HepG2 (cell line): ENCODE data around the gene KRTAP23-1. TPM values are rescaled to one million over a fixed set of nuclear protein-coding genes. Genes with fewer than 3 reads are reported as not detected.

Source experiments
- ATAC-seq: fragments of 200-7000 bp; cut with Tn5 transposase; 3 replicates; pipeline ENCODE4 v1.9.1; 2020; ENCODE audit warnings: mild to moderate bottlenecking, moderate library complexity
- BruUV-seq: library from RNA; stranded (reverse); fragments of 400-500 nt; replicated peaks from 2 replicates; lab custom pipeline; 2021; lab: Mats Ljungman, UMichigan
- CTCF ChIA-PET: fragments of 300-600 bp; formaldehyde crosslinking; extraction: SDS; loops from one replicate; lab custom pipeline; 2021; ENCODE audit warnings: low total read pairs, inconsistent platforms, low intra/inter-chr PET ratio; lab: Yijun Ruan, JAX
- POLR2A ChIA-PET: fragments of 350-600 bp; sonication (Branson Sonifier 250); formaldehyde crosslinking; loops from one replicate; lab custom pipeline; 2020; ENCODE audit warnings: antibody characterized with exemption, inconsistent platforms; lab: Yijun Ruan, JAX
- DNase-seq: peaks from one replicate; pipeline ENCODE4 v3.0.0-alpha.2; 2015; ENCODE audit warnings: low spot score
- FAIRE-seq: peaks from 3 replicates; lab custom pipeline; 2011; peaks lifted over from hg19 to GRCh38; lab: Jason Lieb, UNC
- H2AFZ ChIP-seq: one replicate; pipeline ENCODE4 v1.6.1; 2011; ENCODE audit warnings: low read length, inconsistent platforms
- H3K27ac ChIP-seq: fragments of 300-600 bp; 3 replicates; pipeline ENCODE4 v1.8.0; 2011; ENCODE audit warnings: mixed run types, mild to moderate bottlenecking, mixed read lengths, low read length, inconsistent platforms; ENCODE audit not compliant: insufficient read depth; ENCODE audit errors: extremely low read length
- H3K27me3 ChIP-seq, 2 experiments: fragments of 200-600 bp in 1 of 2; 2 replicates in 1 of 2; 3 replicates in 1 of 2; pipeline versions ENCODE4 v1.6.0 to v1.8.0; 2011; ENCODE audit warnings: low read length in 2 of 2, mild to moderate bottlenecking in 2 of 2, moderate library complexity in 2 of 2, inconsistent platforms in 1 of 2; ENCODE audit not compliant: insufficient read depth in 2 of 2, control insufficient read depth in 1 of 2
- H3K36me3 ChIP-seq, 2 experiments: fragments of 200-600 bp in 1 of 2; replicated peaks in 1 of 2; 2 replicates in 1 of 2; 3 replicates in 1 of 2; pipeline versions ENCODE4 v1.5.1 to v1.8.0; 2011; ENCODE audit warnings: low read length in 2 of 2, inconsistent platforms in 1 of 2; ENCODE audit not compliant: insufficient read depth in 2 of 2, control insufficient read depth in 1 of 2
- H3K4me1 ChIP-seq: 2 replicates; pipeline ENCODE4 v1.5.1; 2012; ENCODE audit warnings: low read length, inconsistent platforms; ENCODE audit not compliant: insufficient read depth
- H3K4me2 ChIP-seq: 2 replicates; pipeline ENCODE4 v1.6.0; 2011; ENCODE audit warnings: low read depth, low read length, inconsistent platforms
- H3K4me3 ChIP-seq, 3 experiments: fragments of 200-600 bp in 1 of 3; sonication (generic), shearing (Covaris generic) in 1 of 3; replicated peaks in 1 of 3; 2 replicates each; pipeline ENCODE4 v1.5.1; 2011 to 2016; ENCODE audit warnings: low read length in 3 of 3, inconsistent platforms in 2 of 3, low read depth in 2 of 3, mild to moderate bottlenecking in 2 of 3, control low read depth in 1 of 3, mixed read lengths in 1 of 3; ENCODE audit not compliant: insufficient read depth in 1 of 3
- H3K79me2 ChIP-seq: one replicate; pipeline ENCODE4 v1.6.1; 2011; ENCODE audit warnings: low read length, inconsistent platforms; ENCODE audit not compliant: insufficient read depth
- H3K9ac ChIP-seq: 2 replicates; pipeline ENCODE4 v1.6.0; 2011; ENCODE audit warnings: mild to moderate bottlenecking, low read depth, low read length, inconsistent platforms; ENCODE audit not compliant: insufficient read depth
- H3K9me3 ChIP-seq: 2 replicates; pipeline ENCODE4 v1.5.1; 2012; ENCODE audit warnings: mild to moderate bottlenecking, low read length
- H4K20me1 ChIP-seq: 2 replicates; pipeline ENCODE4 v1.6.0; 2011; ENCODE audit warnings: inconsistent platforms, mild to moderate bottlenecking, low read length, moderate library complexity; ENCODE audit not compliant: insufficient read depth
- CREB1 ChIP-seq, 2 experiments: fragments of 450-650 bp in 1 of 2; IDR thresholded peaks; 2 replicates each; pipeline ENCODE4 v1.6.1; 2016 to 2017; ENCODE audit warnings: control low read depth in 1 of 2, mild to moderate bottlenecking in 1 of 2, missing compliant biosample characterization in 1 of 2, missing genetic modification characterization in 1 of 2
- CSRNP1 ChIP-seq: sonication (generic); formaldehyde crosslinking; IDR thresholded peaks from 2 replicates; pipeline ENCODE4 v1.8.1; 2023; ENCODE audit warnings: mild to moderate bottlenecking, missing genetic modification reagents
- ELF1 ChIP-seq: sonication (generic); formaldehyde crosslinking; IDR thresholded peaks from 2 replicates; pipeline ENCODE4 v1.4.0; 2020; ENCODE audit warnings: missing genetic modification reagents
- MEF2D ChIP-seq: sonication (generic); formaldehyde crosslinking; IDR thresholded peaks from 2 replicates; pipeline ENCODE4 v1.5.1; 2020; ENCODE audit warnings: mild to moderate bottlenecking, missing genetic modification reagents
- SRSF9 ChIP-seq: fragments of 200-400 bp; formaldehyde crosslinking; IDR thresholded peaks from 2 replicates; pipeline ENCODE4 v1.6.1; 2018; ENCODE audit warnings: borderline replicate concordance, mild to moderate bottlenecking, low read depth, low read length; ENCODE audit not compliant: insufficient read depth, poor library complexity, severe bottlenecking
- TAF15 ChIP-seq: fragments of 200-400 bp; formaldehyde crosslinking; IDR thresholded peaks from one replicate; pipeline ENCODE4 v1.6.1; 2018; ENCODE audit warnings: mild to moderate bottlenecking, low read depth, low read length; ENCODE audit not compliant: poor library complexity, severe bottlenecking
- ZFP37 ChIP-seq: sonication (generic); formaldehyde crosslinking; IDR thresholded peaks from 2 replicates; pipeline ENCODE4 v1.4.0; 2020; ENCODE audit warnings: missing genetic modification reagents, borderline replicate concordance
- ZFYVE20 ChIP-seq: sonication (generic); formaldehyde crosslinking; IDR thresholded peaks from 2 replicates; pipeline ENCODE4 v1.8.0; 2023; ENCODE audit warnings: low read depth, mild to moderate bottlenecking, moderate library complexity, missing genetic modification reagents, borderline replicate concordance
- ZNF280D ChIP-seq: sonication (generic); formaldehyde crosslinking; IDR thresholded peaks from 2 replicates; pipeline ENCODE4 v1.5.1; 2020; ENCODE audit warnings: mild to moderate bottlenecking, missing genetic modification reagents
- ZNF33B ChIP-seq: sonication (generic); formaldehyde crosslinking; IDR thresholded peaks from 2 replicates; pipeline ENCODE4 v1.5.1; 2020; ENCODE audit warnings: mild to moderate bottlenecking, missing genetic modification reagents
- ZNF446 ChIP-seq: sonication (generic); formaldehyde crosslinking; IDR thresholded peaks from 2 replicates; pipeline ENCODE4 v1.5.0; 2020; ENCODE audit warnings: mild to moderate bottlenecking, missing genetic modification reagents
- WGBS: methylation state at CpG from one replicate; pipeline ENCODE4 v1.1.6; 2017; ENCODE audit warnings: low lambda C conversion rate; 5-methylcytosine and 5-hydroxymethylcytosine counted together
- in situ Hi-C: cut with HindIII; loops from 2 replicates; pipeline ENCODE4 v1.10.0; 2017; ENCODE audit warnings: low pct_unique_long_range_greater_than_20kb; ENCODE audit not compliant: extremely low pct_ligation_motif_present
- intact Hi-C: fragments of 100-400 bp; cut with micrococcal nuclease; formaldehyde crosslinking; loops from one replicate; pipeline ENCODE4 v1.10.0; 2022; ENCODE audit not compliant: unreplicated experiment
- polyA plus RNA-seq, 8 experiments: library from polyadenylated mRNA; depleted of rRNA in 3 of 8; stranded (reverse) in 7 of 8; unstranded in 1 of 8; fragments of >200 nt; fragmentation: Illumina TruSeq in 4 of 8; extraction: Trizol in 4 of 8; gene quantifications; 2 replicates each; pipeline versions ENCODE4 v1.2.1 to v1.2.3, GENCODE V29; 2011 to 2016; ENCODE audit warnings: low read depth in 4 of 8, missing spikeins in 1 of 8, mixed read lengths in 1 of 8; ENCODE audit not compliant: insufficient read depth in 1 of 8
- total RNA-seq, 5 experiments: library from RNA; depleted of rRNA; stranded (reverse); fragments of >200 nt; fragmentation: Illumina TruSeq; extraction: Trizol; gene quantifications; 2 replicates each; pipeline ENCODE4 v1.2.3, GENCODE V29; 2016; ENCODE audit warnings: low read depth in 1 of 5
- TF ChIP-seq, protein P1 (sequence below): sonication (generic); formaldehyde crosslinking; conservative IDR thresholded peaks from 2 replicates; pipeline ENCODE4 v1.8.0; 2022; ENCODE audit warnings: missing genetic modification reagents

The KRTAP23-1 gene
- total and polyA plus RNA-seq, 2 of the 13 experiments (the other 11 are each of a cell fraction or from before 2014, with no cell fraction given): not detected

DNA sequence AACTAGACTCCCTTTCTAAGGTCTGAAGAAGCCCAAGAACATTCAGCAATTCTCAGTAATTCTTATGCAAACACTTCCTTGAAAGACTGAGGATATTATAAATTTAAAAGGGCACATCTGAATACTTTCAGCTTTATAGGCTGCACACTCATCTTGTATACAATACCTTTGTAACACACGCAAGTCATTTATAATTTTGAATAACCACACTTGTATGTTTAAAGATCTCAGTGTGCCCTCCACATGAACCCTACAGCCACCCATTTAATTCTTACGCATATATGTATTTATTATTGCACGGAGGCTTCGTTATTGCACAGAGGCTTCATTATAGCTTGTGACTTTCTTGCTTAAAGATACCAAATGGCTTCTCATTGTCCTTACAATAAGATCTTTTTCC, 9.7 kb downstream of the KRTAP23-1 start:
- intact Hi-C loops: no loop called here
- WGBS: 41% methylated on average over 4 of the region's 4 CpGs
- H3K9me3 ChIP-seq: peaks cover 64% of the 10 kb centered on the region
- POLR2A ChIA-PET: no interaction called here
- no peak overlapping the region for H3K27ac ChIP-seq
- CTCF ChIA-PET: no interaction called here
- no peak overlapping the region for H3K9ac ChIP-seq
- no TSS peak for BruUV-seq
- no peaks in the 10 kb centered on the region for H3K27me3 ChIP-seq
- no peaks in the 10 kb centered on the region for H3K4me1 ChIP-seq
- in situ Hi-C loops: loop anchor here (25.0 kb wide), 1 partner anchor 749 kb away; no protein-coding TSS in a partner anchor
- H2AFZ ChIP-seq: no peak overlapping the region
- H3K4me3 ChIP-seq: no peak overlapping the region
- no peak overlapping the region for H3K4me2 ChIP-seq
- no peak for DNase-seq
- FAIRE-seq: no peak
- no peaks in the 10 kb centered on the region for H4K20me1 ChIP-seq
- TF ChIP-seq TAF15 (no peak), CREB1 (IDR thresholded peaks at IDR 0.05) (no peak), CREB1 (CRISPR knock-in tag; IDR thresholded peaks at IDR 0.05) (no peak)
- ATAC-seq: no peak
- no peaks in the 10 kb centered on the region for H3K36me3 ChIP-seq
- no peaks in the 10 kb centered on the region for H3K79me2 ChIP-seq

GRCh38 chr21:30337772-30338171, 10.6 kb downstream of the KRTAP23-1 start:
- no peak for ATAC-seq
- intact Hi-C loops (no loop called here), in situ Hi-C loops (loop anchor here (25.0 kb wide), 1 partner anchor 750 kb away; no protein-coding TSS in a partner anchor)
- Histone ChIP-seq H3K4me2 (no peak overlapping the region), H3K36me3 (no peaks in the 10 kb centered on the region), H3K27ac (no peak overlapping the region), H3K79me2 (no peaks in the 10 kb centered on the region), H3K9ac (no peak overlapping the region), H3K4me3 (no peak overlapping the region), H3K4me1 (no peaks in the 10 kb centered on the region), H2AFZ (no peak overlapping the region), H3K9me3 (peaks cover 66% of the 10 kb centered on the region), H3K27me3 (no peaks in the 10 kb centered on the region), H4K20me1 (no peaks in the 10 kb centered on the region)
- TF ChIP-seq SRSF9 (no peak), ZFYVE20 (CRISPR knock-in tag) (no peak), ELF1 (CRISPR knock-in tag) (no peak), ZNF280D (no peak), ZFP37 (CRISPR knock-in tag) (no peak), ZNF446 (CRISPR knock-in tag) (no peak), CSRNP1 (CRISPR knock-in tag) (no peak), MEF2D (CRISPR knock-in tag) (no peak), ZNF33B (CRISPR knock-in tag) (no peak)
- TF ChIP-seq, protein P1, sequence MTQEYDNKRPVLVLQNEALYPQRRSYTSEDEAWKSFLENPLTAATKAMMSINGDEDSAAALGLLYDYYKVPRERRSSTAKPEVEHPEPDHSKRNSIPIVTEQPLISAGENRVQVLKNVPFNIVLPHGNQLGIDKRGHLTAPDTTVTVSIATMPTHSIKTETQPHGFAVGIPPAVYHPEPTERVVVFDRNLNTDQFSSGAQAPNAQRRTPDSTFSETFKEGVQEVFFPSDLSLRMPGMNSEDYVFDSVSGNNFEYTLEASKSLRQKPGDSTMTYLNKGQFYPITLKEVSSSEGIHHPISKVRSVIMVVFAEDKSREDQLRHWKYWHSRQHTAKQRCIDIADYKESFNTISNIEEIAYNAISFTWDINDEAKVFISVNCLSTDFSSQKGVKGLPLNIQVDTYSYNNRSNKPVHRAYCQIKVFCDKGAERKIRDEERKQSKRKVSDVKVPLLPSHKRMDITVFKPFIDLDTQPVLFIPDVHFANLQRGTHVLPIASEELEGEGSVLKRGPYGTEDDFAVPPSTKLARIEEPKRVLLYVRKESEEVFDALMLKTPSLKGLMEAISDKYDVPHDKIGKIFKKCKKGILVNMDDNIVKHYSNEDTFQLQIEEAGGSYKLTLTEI (CRISPR knock-in tag): no peak
- CTCF ChIA-PET: no interaction called here
- DNase-seq: no peak
- FAIRE-seq: no peak
- POLR2A ChIA-PET: no interaction called here
- BruUV-seq: no TSS peak
